A172 (cell line): ENCODE results near the gene DEFB121. TPM values are rescaled to one million over a fixed set of nuclear protein-coding genes. Genes with fewer than 3 reads are reported as not detected.

ENCODE experiments used
- DNase-seq: peaks from one replicate; pipeline ENCODE4 v3.0.0-alpha.2; 2015; ENCODE audit warnings: low spot score
- total RNA-seq: library from RNA; depleted of rRNA; stranded (reverse); fragments of >200 nt; shearing (Covaris generic); gene quantifications from 2 replicates; pipeline ENCODE4 v1.2.3, GENCODE V29; 2014; rRNA removed

Gene DEFB121
- total RNA-seq, 1 experiment from 2014 or later: not detected

- DNase-seq: no peak
These were observed 42.7 kb downstream of the DEFB121 start for GRCh38 chr20:31363295-31363694.

- peak; percentile 46 for DNase-seq
These were observed 50.0 kb downstream of the DEFB121 start for GRCh38 chr20:31355981-31356380.

Other genes starting within 250 kb of the DEFB121 start
- not detected in 2 replicates for gene DEFB115, start 148.6 kb downstream of the DEFB121 start, total RNA-seq
- not detected in 2 replicates for gene DEFB116, start 97.6 kb downstream of the DEFB121 start, total RNA-seq
- not detected in 2 replicates for gene DEFB118, start 37.6 kb downstream of the DEFB121 start, total RNA-seq
- gene DEFB119, start 15.6 kb downstream of the DEFB121 start, total RNA-seq: not detected in 2 replicates
- not detected in 2 replicates for gene DEFB123, start 34.4 kb upstream of the DEFB121 start, total RNA-seq
- gene DEFB124, start 68.9 kb upstream of the DEFB121 start, total RNA-seq: not detected in 2 replicates
- not detected in 2 replicates for gene REM1, start 69.1 kb upstream of the DEFB121 start, total RNA-seq
- 58.2 and 67.9 TPM in 2 replicates for gene HM13, start 108.2 kb upstream of the DEFB121 start, total RNA-seq
- gene ID1, start 199.1 kb upstream of the DEFB121 start, total RNA-seq: 395 and 602 TPM in 2 replicates
- not detected in 2 replicates for gene COX4I2, start 231.7 kb upstream of the DEFB121 start, total RNA-seq